Coronary artery (tissue), 2 donors: ENCODE measurements around the gene GPR143.

ENCODE experiments used
- DNase-seq: peaks from one replicate; pipeline ENCODE4 v3.0.0-alpha.2; 2017; ENCODE audit warnings: low spot score
- H3K27ac ChIP-seq, 2 donors: fragments of 200-600 bp; sonication (generic); one replicate each; pipeline ENCODE4 v1.5.1; 2016 to 2019
- H3K4me3 ChIP-seq: fragments of 200-600 bp; sonication (generic); 2 replicates; pipeline ENCODE4 v1.5.1; 2016; ENCODE audit warnings: mild to moderate bottlenecking, moderate library complexity
- CTCF ChIP-seq: fragments of 200-600 bp; sonication (generic); IDR thresholded peaks from one replicate; pipeline ENCODE4 v1.5.1; 2019; ENCODE audit warnings: antibody characterized with exemption

GPR143 gene

GRCh38 chrX:9681422-9681821, 84.2 kb downstream of the GPR143 start:
- DNase-seq = no peak
- Histone ChIP-seq H3K27ac (no peak overlapping the region), H3K4me3 (no peak overlapping the region)
- TF ChIP-seq CTCF = no peak

- Histone ChIP-seq H3K4me3 (no peak overlapping the region), H3K27ac (no peak overlapping the region)
- no peak for DNase-seq
- TF ChIP-seq CTCF = no peak
These were observed 84.6 kb downstream of the GPR143 start for GRCh38 chrX:9681011-9681410.

- DNase-seq = no peak
- no peak for TF ChIP-seq CTCF
- Histone ChIP-seq H3K4me3 (no peak overlapping the region), H3K27ac (no peak overlapping the region)
These were observed 87.3 kb downstream of the GPR143 start for GRCh38 chrX:9678215-9678965.

GRCh38 chrX:9677098-9677739, 88.4 kb downstream of the GPR143 start:
- no peak overlapping the region for H3K27ac ChIP-seq

GRCh38 chrX:9676738-9677097, 88.9 kb downstream of the GPR143 start:
- Histone ChIP-seq H3K4me3 (no peak overlapping the region), H3K27ac (no peak overlapping the region)
- no peak for TF ChIP-seq CTCF
- DNase-seq = no peak

More at GRCh38 chrX:9677098-9677739, 88.4 kb downstream of the GPR143 start:
- H3K4me3 ChIP-seq = no peak overlapping the region
- DNase-seq = no peak
- TF ChIP-seq CTCF = no peak

- no peak for DNase-seq
- Histone ChIP-seq H3K4me3 (no peak overlapping the region), H3K27ac (no peak overlapping the region)
- no peak for TF ChIP-seq CTCF
These were observed 89.3 kb downstream of the GPR143 start for GRCh38 chrX:9676306-9676705.
